ENCODE results near the gene MELTF.

Gene MELTF

DNA sequence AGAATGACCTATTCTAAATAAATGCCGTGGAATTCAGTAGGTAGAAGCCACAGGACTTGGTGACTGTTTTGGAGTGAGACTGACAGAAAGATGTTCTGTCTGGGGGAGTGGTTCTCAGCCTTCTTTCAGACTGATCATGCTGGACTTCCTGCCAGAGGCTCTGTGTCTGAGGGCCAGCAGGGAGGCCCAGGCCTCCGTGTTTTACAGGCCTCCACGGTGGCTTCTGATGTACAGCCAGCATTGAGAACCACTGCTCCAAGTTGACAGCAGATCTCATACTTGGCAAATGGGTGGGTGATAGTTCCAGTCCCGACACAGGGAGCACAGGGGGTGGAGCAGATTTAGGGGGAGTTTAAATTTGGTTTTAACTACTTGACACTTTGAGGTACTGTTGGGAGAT is 54.3 kb downstream of the MELTF start:
- no peak for TF ChIP-seq ZFX (IDR thresholded peaks at IDR 0.05)
- TF ChIP-seq, protein P1, sequence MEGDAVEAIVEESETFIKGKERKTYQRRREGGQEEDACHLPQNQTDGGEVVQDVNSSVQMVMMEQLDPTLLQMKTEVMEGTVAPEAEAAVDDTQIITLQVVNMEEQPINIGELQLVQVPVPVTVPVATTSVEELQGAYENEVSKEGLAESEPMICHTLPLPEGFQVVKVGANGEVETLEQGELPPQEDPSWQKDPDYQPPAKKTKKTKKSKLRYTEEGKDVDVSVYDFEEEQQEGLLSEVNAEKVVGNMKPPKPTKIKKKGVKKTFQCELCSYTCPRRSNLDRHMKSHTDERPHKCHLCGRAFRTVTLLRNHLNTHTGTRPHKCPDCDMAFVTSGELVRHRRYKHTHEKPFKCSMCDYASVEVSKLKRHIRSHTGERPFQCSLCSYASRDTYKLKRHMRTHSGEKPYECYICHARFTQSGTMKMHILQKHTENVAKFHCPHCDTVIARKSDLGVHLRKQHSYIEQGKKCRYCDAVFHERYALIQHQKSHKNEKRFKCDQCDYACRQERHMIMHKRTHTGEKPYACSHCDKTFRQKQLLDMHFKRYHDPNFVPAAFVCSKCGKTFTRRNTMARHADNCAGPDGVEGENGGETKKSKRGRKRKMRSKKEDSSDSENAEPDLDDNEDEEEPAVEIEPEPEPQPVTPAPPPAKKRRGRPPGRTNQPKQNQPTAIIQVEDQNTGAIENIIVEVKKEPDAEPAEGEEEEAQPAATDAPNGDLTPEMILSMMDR (conservative IDR thresholded peaks at IDR 0.05), result no peak
- H3K27ac ChIP-seq, result no peak overlapping the region

DNA sequence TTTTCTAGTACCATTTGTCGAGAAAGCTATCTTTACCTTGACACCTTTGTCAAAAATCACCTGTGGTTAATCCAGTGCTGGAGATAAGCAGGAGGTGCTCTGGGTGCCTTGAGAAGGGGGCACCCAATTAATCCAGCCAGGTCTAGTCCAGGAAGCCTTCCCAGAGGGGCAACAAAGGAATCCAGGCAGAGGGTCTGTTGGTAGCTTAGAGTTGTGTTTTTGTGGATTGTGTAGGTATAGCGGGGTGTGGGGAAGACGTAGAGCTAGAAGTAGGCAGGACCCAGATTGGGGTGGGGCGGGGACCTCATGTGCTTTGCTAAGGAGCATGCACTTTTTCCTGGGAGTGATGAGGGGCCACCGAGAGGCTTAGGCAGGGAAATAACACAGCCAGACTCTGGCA is 55.0 kb downstream of the MELTF start:
- TF ChIP-seq, protein P1 (conservative IDR thresholded peaks at IDR 0.05), result no peak
- no peak for TF ChIP-seq ZFX (IDR thresholded peaks at IDR 0.05)
- no peak overlapping the region for H3K27ac ChIP-seq

DNA sequence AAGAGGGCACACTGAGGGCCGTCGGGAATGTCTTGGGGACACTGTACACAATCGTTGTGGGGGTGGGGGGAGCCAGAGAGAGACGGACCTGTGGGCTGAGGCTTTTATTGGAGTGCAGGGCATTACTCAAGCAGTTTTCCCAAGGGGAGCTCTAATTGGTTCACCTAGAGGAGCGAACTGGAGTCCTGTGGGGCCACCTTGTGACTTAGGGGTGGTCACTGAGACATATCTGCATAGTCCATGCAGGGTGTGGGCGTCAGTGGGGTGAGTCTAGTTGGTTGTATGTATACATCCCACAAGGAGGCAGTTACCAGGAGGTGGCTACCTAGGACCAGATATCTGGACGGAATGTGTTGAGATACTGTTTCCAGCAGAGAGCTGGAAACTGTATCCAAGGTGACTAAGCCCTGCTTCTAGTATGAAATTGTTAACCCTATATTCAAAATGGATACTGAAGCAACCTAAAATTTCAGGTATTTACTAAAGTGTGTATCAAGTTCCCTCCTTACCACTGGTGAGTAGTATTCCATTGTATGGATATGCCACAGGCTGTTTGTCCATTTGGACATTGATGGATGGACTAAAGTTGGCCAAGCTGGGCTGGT is 58.4 kb downstream of the MELTF start:
- no peak overlapping the region for H3K27ac ChIP-seq
- TF ChIP-seq ZFX (IDR thresholded peaks at IDR 0.05), result no peak
- TF ChIP-seq, protein P1 (conservative IDR thresholded peaks at IDR 0.05), result 0 out of 2 replicates have a peak, but pooled peaks have one; percentile 3

DNA sequence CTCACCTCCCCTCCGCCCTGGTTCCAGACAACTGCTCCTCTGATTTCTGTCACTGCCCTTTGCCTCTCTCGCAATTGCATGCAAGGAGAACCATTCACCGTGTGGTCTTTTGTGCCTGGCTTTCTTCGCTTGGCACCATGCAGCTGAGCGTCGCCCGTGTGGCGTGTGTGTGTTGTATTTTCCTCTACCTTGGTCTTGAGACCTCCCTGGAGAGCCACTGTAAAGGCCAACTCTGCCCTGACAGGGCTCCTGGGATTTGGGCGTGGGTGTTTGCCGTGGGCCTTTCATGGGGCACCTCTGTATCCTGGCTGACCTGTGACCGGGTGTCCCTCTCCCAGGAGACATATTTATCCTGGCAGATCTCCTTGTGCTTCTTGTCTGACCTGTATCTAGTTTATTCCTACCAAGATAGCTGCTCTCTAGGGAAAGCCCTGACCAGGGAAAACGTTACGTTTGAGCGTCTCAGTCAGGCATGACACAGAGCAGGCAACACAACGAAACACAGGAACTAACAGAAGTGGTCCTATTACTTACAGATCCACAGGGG is 59.0 kb downstream of the MELTF start:
- no peak overlapping the region for H3K27ac ChIP-seq
- no peak for TF ChIP-seq ZFX (IDR thresholded peaks at IDR 0.05)
- TF ChIP-seq, protein P1 (conservative IDR thresholded peaks at IDR 0.05), result no peak

DNA sequence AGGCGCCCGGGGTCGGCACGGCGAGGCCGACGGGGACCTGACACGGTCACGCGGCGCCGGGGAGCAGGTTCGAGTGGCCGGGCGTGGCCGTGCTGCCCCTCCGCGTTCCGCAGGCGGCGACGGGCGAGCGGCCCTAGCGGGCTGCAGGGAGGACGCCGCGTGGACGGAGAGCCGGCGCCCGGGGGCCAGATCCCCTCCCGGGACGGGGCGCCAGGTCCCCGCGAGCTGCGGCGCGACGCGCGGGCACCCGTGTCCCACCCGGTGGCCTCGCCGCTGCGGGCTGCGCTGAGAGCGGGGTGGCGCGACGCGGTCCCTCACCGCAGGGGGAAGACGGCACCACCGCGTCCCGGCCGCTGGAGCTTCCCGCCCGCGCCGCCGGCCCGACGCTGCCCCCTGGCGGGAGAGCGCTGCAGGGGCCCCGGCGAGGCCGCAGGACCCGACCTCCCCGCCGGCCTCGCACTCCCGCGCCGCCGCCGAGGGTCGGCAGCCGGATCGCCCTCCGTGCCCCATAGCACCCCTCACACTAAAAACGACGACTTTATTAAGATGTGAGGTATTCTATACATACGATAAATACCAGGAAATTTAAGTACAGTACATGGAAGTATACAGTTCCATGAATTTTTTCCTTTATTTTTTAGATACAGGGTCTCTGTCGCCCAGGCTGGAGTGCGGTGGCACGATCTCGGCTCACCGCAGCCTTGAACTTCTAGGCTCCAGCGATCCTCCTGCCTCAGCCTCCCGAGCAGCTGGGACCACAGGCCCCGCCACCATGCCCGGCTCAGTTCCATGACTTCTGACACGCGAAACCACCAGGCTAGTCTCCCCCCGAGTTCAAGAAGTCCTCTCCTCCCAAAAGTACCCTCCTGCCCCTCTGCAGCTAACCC is 59.7 kb downstream of the MELTF start:
- TF ChIP-seq ZFX (IDR thresholded peaks at IDR 0.05), result 0 out of 2 replicates have a peak, but pooled peaks have one; percentile 22
- TF ChIP-seq, protein P1 (conservative IDR thresholded peaks at IDR 0.05), result peak; percentile 100
- H3K27ac ChIP-seq, result peak overlapping the region; percentile 41

DNA sequence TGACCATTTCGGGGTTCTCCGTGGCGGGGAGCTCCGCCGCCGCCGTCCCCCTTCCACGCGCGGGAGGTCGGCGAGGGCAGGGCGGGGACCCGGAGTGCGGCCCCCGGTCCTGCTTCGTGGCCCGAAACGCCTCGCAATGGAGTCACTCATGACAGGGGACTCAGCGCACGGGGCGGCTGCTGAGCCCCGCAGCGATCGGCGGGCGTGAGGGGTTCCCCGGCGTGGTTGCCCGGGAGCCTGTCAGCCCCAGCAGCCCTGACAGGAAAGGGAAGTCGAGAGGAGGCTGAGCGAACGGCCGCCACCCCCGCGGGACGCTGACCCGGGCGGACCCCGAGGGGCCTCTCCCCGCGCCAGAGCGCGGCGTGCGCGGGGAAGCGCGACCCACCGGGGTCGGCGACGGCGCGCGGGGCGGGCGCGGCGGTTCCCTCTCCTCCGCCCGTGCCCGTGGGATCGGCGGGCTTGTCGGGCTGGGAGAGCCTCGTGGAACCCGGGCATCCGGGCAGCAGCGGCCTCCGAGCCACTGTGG is 60.4 kb downstream of the MELTF start:
- no peak for TF ChIP-seq ZFX (IDR thresholded peaks at IDR 0.05)
- TF ChIP-seq, protein P1 (conservative IDR thresholded peaks at IDR 0.05), result no peak
- H3K27ac ChIP-seq, result peak overlapping the region; percentile 41
